Panc1 (cell line): ENCODE data around the gene TLR4.

Experiments
- CTCF ChIP-seq: fragments of 450-650 bp; IDR thresholded peaks from 2 replicates; pipeline ENCODE4 v1.5.1; 2017; ENCODE audit warnings: mild to moderate bottlenecking
- POLR2AphosphoS5 ChIP-seq: IDR thresholded peaks from 2 replicates; pipeline ENCODE4 v1.6.1; 2012; ENCODE audit warnings: mild to moderate bottlenecking, low read depth, low read length, moderate library complexity
- TCF7L2 ChIP-seq: IDR thresholded peaks from 2 replicates; pipeline ENCODE4 v1.6.1; 2011; ENCODE audit warnings: mild to moderate bottlenecking, low read depth, low read length, inconsistent platforms

GRCh38 chr9:117744856-117745389, 40.7 kb downstream of the TLR4 start:
- no peak for TF ChIP-seq CTCF
- no peak for TF ChIP-seq POLR2AphosphoS5
- no peak for TF ChIP-seq TCF7L2
